Neural crest cell (in vitro differentiated cells): ENCODE results near the gene TACR1. TPM values are rescaled to one million over a fixed set of nuclear protein-coding genes. Genes with fewer than 3 reads are reported as not detected.
A peak's percentile ranks its signal among the peaks of the same experiment; 100 is the strongest.
"Not testable (repeated sequence)": the region's sequence is repeated elsewhere in the genome, so short reads cannot be mapped to it uniquely, and the experiment has no call there.

Source experiments
- DNase-seq: peaks from one replicate; pipeline ENCODE4 v3.0.0; 2021; ENCODE audit warnings: low read depth, mixed read lengths, low spot score
- H3K27ac Mint-ChIP-seq: one replicate; pipeline ENCODE4 v1.8.0; 2021; ENCODE audit warnings: mild to moderate bottlenecking, mixed read lengths; ENCODE audit not compliant: unreplicated experiment
- H3K27me3 Mint-ChIP-seq: 2 replicates; pipeline ENCODE4 v1.8.0; 2021; ENCODE audit warnings: low read depth, mild to moderate bottlenecking, mixed read lengths
- H3K36me3 Mint-ChIP-seq: 2 replicates; pipeline ENCODE4 v1.8.0; 2021; ENCODE audit warnings: low read depth, mild to moderate bottlenecking, mixed read lengths
- H3K4me1 Mint-ChIP-seq: 2 replicates; pipeline ENCODE4 v1.8.0; 2021; ENCODE audit warnings: mixed read lengths
- H3K4me3 Mint-ChIP-seq: one replicate; pipeline ENCODE4 v1.8.0; 2021; ENCODE audit warnings: mild to moderate bottlenecking, mixed read lengths
- H3K9me3 Mint-ChIP-seq: 2 replicates; pipeline ENCODE4 v1.8.0; 2021; ENCODE audit warnings: mixed read lengths
- CTCF ChIP-seq: fragments of 200-600 bp; sonication (generic); conservative IDR thresholded peaks from 2 replicates; pipeline ENCODE4 v1.5.0; 2021; ENCODE audit warnings: antibody characterized with exemption, mild to moderate bottlenecking
- total RNA-seq: library from RNA; stranded (reverse); gene quantifications from 2 replicates; pipeline ENCODE4 v1.2.1, GENCODE V29; 2021

The TACR1 gene
- total RNA-seq, 1 donor from 2014 or later, result 0.30 TPM

GRCh38 chr2:75063906-75064305, 135.4 kb downstream of the TACR1 start:
- Mint-ChIP-seq H3K9me3 (no peaks in the 10 kb centered on the region), H3K27ac (no peak overlapping the region), H3K36me3 (no peaks in the 10 kb centered on the region), H3K4me1 (no peaks in the 10 kb centered on the region), H3K4me3 (no peak overlapping the region), H3K27me3 (peaks cover 3% of the 10 kb centered on the region)
- no peak for DNase-seq
- TF ChIP-seq CTCF, result no peak

GRCh38 chr2:75058427-75058826, 140.9 kb downstream of the TACR1 start:
- Mint-ChIP-seq H3K4me1 (peaks cover 7% of the 10 kb centered on the region), H3K36me3 (no peaks in the 10 kb centered on the region), H3K4me3 (no peak overlapping the region), H3K9me3 (no peaks in the 10 kb centered on the region), H3K27me3 (peaks cover 3% of the 10 kb centered on the region), H3K27ac (no peak overlapping the region)
- DNase-seq, result no peak
- TF ChIP-seq CTCF, result no peak

- H3K9me3 Mint-ChIP-seq, DNase-seq, H3K27me3 Mint-ChIP-seq, H3K4me3 Mint-ChIP-seq, H3K4me1 Mint-ChIP-seq, H3K36me3 Mint-ChIP-seq, H3K27ac Mint-ChIP-seq: not testable (repeated sequence)
Observed at GRCh38 chr2:75057150-75057549, 142.2 kb downstream of the TACR1 start.

GRCh38 chr2:75055820-75056675, 143.3 kb downstream of the TACR1 start:
- Mint-ChIP-seq H3K27ac (peak overlapping the region; percentile 81), H3K4me1 (peaks cover 7% of the 10 kb centered on the region), H3K27me3 (peaks cover 3% of the 10 kb centered on the region), H3K9me3 (no peaks in the 10 kb centered on the region), H3K4me3 (no peak overlapping the region), H3K36me3 (no peaks in the 10 kb centered on the region)
- TF ChIP-seq CTCF, result no peak
- no peak for DNase-seq

- no peaks in the 10 kb centered on the region for H3K36me3 Mint-ChIP-seq
- H3K27ac Mint-ChIP-seq, result no peak overlapping the region
- peaks cover under 1% of the 10 kb centered on the region for H3K27me3 Mint-ChIP-seq
- peaks cover 7% of the 10 kb centered on the region for H3K4me1 Mint-ChIP-seq
- DNase-seq, result no peak
- no peak overlapping the region for H3K4me3 Mint-ChIP-seq
- TF ChIP-seq CTCF, result no peak
- H3K9me3 Mint-ChIP-seq, result no peaks in the 10 kb centered on the region
Observed at GRCh38 chr2:75055142-75055819, 144.0 kb downstream of the TACR1 start.

- Mint-ChIP-seq H3K9me3 (no peaks in the 10 kb centered on the region), H3K27ac (no peak overlapping the region), H3K27me3 (no peaks in the 10 kb centered on the region), H3K36me3 (no peaks in the 10 kb centered on the region), H3K4me1 (peaks cover 7% of the 10 kb centered on the region), H3K4me3 (no peak overlapping the region)
- DNase-seq, result no peak
- no peak for TF ChIP-seq CTCF
Observed at GRCh38 chr2:75054296-75054695, 145.0 kb downstream of the TACR1 start.
